ENCODE data around the gene FIGLA. TPM values are rescaled to one million over a fixed set of nuclear protein-coding genes. Genes with fewer than 3 reads are reported as not detected.
"Not testable (repeated sequence)": the region's sequence is repeated elsewhere in the genome, so short reads cannot be mapped to it uniquely, and the experiment has no call there.

Gene FIGLA
- polyA plus RNA-seq, 3 donors = not detected

- DNase-seq (ENCODE audit: extremely low read depth in 1 of 11, low read depth in 9 of 11, low spot score in 4 of 11) = no peak
Observed at GRCh38 chr2:70753031-70753430, 37.4 kb downstream of the FIGLA start.

- DNase-seq (ENCODE audit: extremely low read depth in 1 of 11, low read depth in 9 of 11, low spot score in 4 of 11) = no peak
Observed at GRCh38 chr2:70752396-70752795, 38.0 kb downstream of the FIGLA start.

- no peak for DNase-seq (ENCODE audit: extremely low read depth in 1 of 11, low read depth in 9 of 11, low spot score in 4 of 11)
Observed at GRCh38 chr2:70751881-70752280, 38.6 kb downstream of the FIGLA start.

- no peak for DNase-seq (ENCODE audit: extremely low read depth in 1 of 11, low read depth in 9 of 11, low spot score in 4 of 11)
Observed at GRCh38 chr2:70750320-70750719, 40.1 kb downstream of the FIGLA start.

- DNase-seq (ENCODE audit: extremely low read depth in 1 of 11, low read depth in 9 of 11, low spot score in 4 of 11) = no peak
Observed at GRCh38 chr2:70748002-70748784, 42.2 kb downstream of the FIGLA start.

- DNase-seq (ENCODE audit: extremely low read depth in 1 of 11, low read depth in 9 of 11, low spot score in 4 of 11) = no peak
Observed at GRCh38 chr2:70747284-70747683, 43.2 kb downstream of the FIGLA start.

- DNase-seq (ENCODE audit: extremely low read depth in 1 of 11, low read depth in 9 of 11, low spot score in 4 of 11) = no peak
Observed at GRCh38 chr2:70746094-70746974, 44.1 kb downstream of the FIGLA start.

GRCh38 chr2:70745276-70745825 lies 45.1 kb downstream of the FIGLA start:
- DNase-seq (ENCODE audit: extremely low read depth in 1 of 11, low read depth in 9 of 11, low spot score in 4 of 11) = no peak

- no peak for DNase-seq (ENCODE audit: extremely low read depth in 1 of 11, low read depth in 9 of 11, low spot score in 4 of 11)
Observed at GRCh38 chr2:70744397-70744796, 46.0 kb downstream of the FIGLA start.

GRCh38 chr2:70743677-70744076 lies 46.8 kb downstream of the FIGLA start:
- no peak for DNase-seq (ENCODE audit: extremely low read depth in 1 of 11, low read depth in 9 of 11, low spot score in 4 of 11)

- DNase-seq (ENCODE audit: extremely low read depth in 1 of 11, low read depth in 9 of 11, low spot score in 4 of 11) = no peak
Observed at GRCh38 chr2:70743068-70743467, 47.4 kb downstream of the FIGLA start.

- DNase-seq (ENCODE audit: extremely low read depth in 1 of 11, low read depth in 9 of 11, low spot score in 4 of 11) = not testable (repeated sequence)
Observed at GRCh38 chr2:70739492-70739891, 51.0 kb downstream of the FIGLA start.

- DNase-seq (ENCODE audit: extremely low read depth in 1 of 11, low read depth in 9 of 11, low spot score in 4 of 11) = no peak
Observed at GRCh38 chr2:70738159-70738558, 52.3 kb downstream of the FIGLA start.

- DNase-seq (ENCODE audit: extremely low read depth in 1 of 11, low read depth in 9 of 11, low spot score in 4 of 11) = no peak
Observed at GRCh38 chr2:70735071-70735470, 55.4 kb downstream of the FIGLA start.

GRCh38 chr2:70733646-70734180 lies 56.7 kb downstream of the FIGLA start:
- DNase-seq (ENCODE audit: extremely low read depth in 1 of 11, low read depth in 9 of 11, low spot score in 4 of 11) = no peak

GRCh38 chr2:70732766-70733645 lies 57.4 kb downstream of the FIGLA start:
- peak in 1 of 11 donors; percentile 3 for DNase-seq (ENCODE audit: extremely low read depth in 1 of 11, low read depth in 9 of 11, low spot score in 4 of 11)

- no peak for DNase-seq (ENCODE audit: extremely low read depth in 1 of 11, low read depth in 9 of 11, low spot score in 4 of 11)
Observed at GRCh38 chr2:70730730-70731129, 59.7 kb downstream of the FIGLA start.

- DNase-seq (ENCODE audit: extremely low read depth in 1 of 11, low read depth in 9 of 11, low spot score in 4 of 11) = no peak
Observed at GRCh38 chr2:70729647-70730046, 60.8 kb downstream of the FIGLA start.

GRCh38 chr2:70728128-70728527 lies 62.3 kb downstream of the FIGLA start:
- DNase-seq (ENCODE audit: extremely low read depth in 1 of 11, low read depth in 9 of 11, low spot score in 4 of 11) = no peak
